Measurements from ENCODE around the gene GRIK3.

- TF ChIP-seq CTCF (IDR thresholded peaks at IDR 0.05; ENCODE audit: control extremely low read depth in 1 of 3, insufficient read depth in 1 of 3, low read depth in 1 of 3, low read length in 3 of 3) (peak; percentile 38 to 70 (median 42); a peak in 3 of 4 replicates), MAFK (IDR thresholded peaks at IDR 0.05; ENCODE audit: low read depth, low read length) (no peak), POLR2A (IDR thresholded peaks at IDR 0.05; ENCODE audit: control extremely low read depth in 1 of 2, low read depth in 2 of 2, low read length in 2 of 2) (no peak), YY1 (IDR thresholded peaks at IDR 0.05; ENCODE audit: low read depth, low read length) (0 out of 2 replicates have a peak, but pooled peaks have one; percentile 46), SIRT6 (IDR thresholded peaks at IDR 0.05; ENCODE audit: low read length) (no peak), RNF2 (IDR thresholded peaks at IDR 0.05; ENCODE audit: borderline replicate concordance, low read depth, low read length, missing control alignments, poor library complexity, severe bottlenecking) (no peak), CHD7 (IDR thresholded peaks at IDR 0.05; ENCODE audit: insufficient replicate concordance, low read length) (no peak), EP300 (IDR thresholded peaks at IDR 0.05; ENCODE audit: borderline replicate concordance in 1 of 2, low read depth in 2 of 2, low read length in 2 of 2) (no peak), SIN3A (conservative IDR thresholded peaks at IDR 0.05 in 1 of 2, IDR thresholded peaks at IDR 0.05 in 1 of 2; ENCODE audit: low read depth in 1 of 2, low read length in 2 of 2) (no peak), RAD21 (IDR thresholded peaks at IDR 0.05 in 1 of 2, conservative IDR thresholded peaks at IDR 0.05 in 1 of 2; ENCODE audit: low read depth in 2 of 2, low read length in 2 of 2) (peak; percentile 66 to 74)
These were observed 16.6 kb downstream of the GRIK3 start for GRCh38 chr1:37017720-37018119.
